Natural killer cell treated with Interleukin-12 subunit alpha and Interleukin-12 subunit beta and Interleukin-15 and Interleukin-18, amount 100 ng/mL, for 72 hours (primary cell): Measurements from ENCODE around the gene ROBO1. TPM values are rescaled to one million over a fixed set of nuclear protein-coding genes. Genes with fewer than 3 reads are reported as not detected.

Experiments
- ATAC-seq, 2 donors: fragments of 150-1000 bp; cut with Tn5 transposase in 1 of 2; sonication (Bioruptor Pico), chemical (Tn5 transposase) in 1 of 2; 2 replicates each; pipeline ENCODE4 v1.10.0; 2021
- DNase-seq: peaks from one replicate; pipeline ENCODE4 v3.0.0; 2022; ENCODE audit warnings: low spot score
- H3K27ac Mint-ChIP-seq, 2 donors: 1 replicate in 1 of 2; 2 replicates in 1 of 2; pipeline ENCODE4 v1.8.0; 2022; ENCODE audit warnings: mixed read lengths in 2 of 2, mild to moderate bottlenecking in 1 of 2, moderate library complexity in 1 of 2
- H3K27me3 Mint-ChIP-seq, 2 donors: 1 replicate in 1 of 2; 2 replicates in 1 of 2; pipeline ENCODE4 v1.8.0; 2022; ENCODE audit warnings: mixed read lengths in 2 of 2
- H3K36me3 Mint-ChIP-seq: one replicate; pipeline ENCODE4 v1.8.0; 2022; ENCODE audit warnings: mixed read lengths
- H3K4me1 Mint-ChIP-seq, 2 donors: 1 replicate in 1 of 2; 2 replicates in 1 of 2; pipeline ENCODE4 v1.8.0; 2022; ENCODE audit warnings: low read depth in 2 of 2, mixed read lengths in 2 of 2, mild to moderate bottlenecking in 1 of 2
- H3K4me3 Mint-ChIP-seq: one replicate; pipeline ENCODE4 v1.8.0; 2022; ENCODE audit warnings: mixed read lengths
- H3K9me3 Mint-ChIP-seq: 2 replicates; pipeline ENCODE4 v1.8.0; 2022; ENCODE audit warnings: mixed read lengths
- total RNA-seq, 2 donors: library from RNA; stranded (reverse); gene quantifications; one replicate each; pipeline ENCODE4 v1.2.3, GENCODE V29; 2022

Gene ROBO1
- total RNA-seq, 2 donors from 2014 or later = 0.05 TPM; not detected in 1

DNA sequence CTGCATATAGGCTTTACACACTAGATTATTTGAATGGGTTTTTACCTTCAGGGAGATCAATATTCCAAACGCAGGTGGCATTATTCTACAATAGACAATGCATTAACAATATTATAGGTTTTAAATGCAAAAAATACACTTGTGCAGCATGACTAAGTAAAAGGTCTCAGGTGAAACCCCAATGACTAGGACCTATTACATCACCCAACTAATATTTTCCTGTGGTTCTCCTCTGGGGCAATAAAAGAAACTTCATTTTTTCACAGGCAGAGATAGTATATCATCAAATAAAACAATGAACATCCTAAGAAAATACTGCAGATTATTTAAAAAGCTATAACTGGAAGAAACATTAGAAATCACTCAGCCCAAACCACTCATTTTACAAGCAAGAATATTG, 375.3 kb downstream of the ROBO1 start:
- Mint-ChIP-seq H3K27ac (no peak overlapping the region), H3K36me3 (peaks cover 7% of the 10 kb centered on the region), H3K27me3 (no peaks in the 10 kb centered on the region), H3K9me3 (peaks cover 12% of the 10 kb centered on the region), H3K4me3 (no peak overlapping the region), H3K4me1 (no peaks in the 10 kb centered on the region)
- no peak for DNase-seq
- no peak for ATAC-seq

DNA sequence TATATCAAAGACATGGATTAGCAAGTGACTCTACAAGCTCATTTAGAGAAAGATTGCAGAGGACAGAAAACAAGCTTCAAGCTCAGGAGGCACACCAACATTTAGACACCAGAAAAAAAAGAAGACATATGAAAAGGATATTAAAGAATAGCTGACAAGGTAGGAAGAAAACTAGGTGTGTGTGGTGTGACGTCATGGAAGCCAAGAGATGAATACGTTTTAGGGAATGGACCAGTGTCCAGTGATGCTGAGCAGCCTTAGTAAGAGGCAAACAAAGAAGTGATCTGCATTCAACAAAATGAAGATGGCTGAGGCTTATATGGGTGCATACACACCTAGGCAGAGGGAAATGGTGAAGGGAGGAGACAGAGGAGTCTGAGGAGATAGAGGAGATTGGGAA, 377.4 kb downstream of the ROBO1 start:
- DNase-seq (no peak), ATAC-seq (no peak)
- Mint-ChIP-seq H3K27me3 (no peaks in the 10 kb centered on the region), H3K36me3 (peaks cover 7% of the 10 kb centered on the region), H3K4me1 (no peaks in the 10 kb centered on the region), H3K4me3 (no peak overlapping the region), H3K27ac (no peak overlapping the region), H3K9me3 (peaks cover 15% of the 10 kb centered on the region)

DNA sequence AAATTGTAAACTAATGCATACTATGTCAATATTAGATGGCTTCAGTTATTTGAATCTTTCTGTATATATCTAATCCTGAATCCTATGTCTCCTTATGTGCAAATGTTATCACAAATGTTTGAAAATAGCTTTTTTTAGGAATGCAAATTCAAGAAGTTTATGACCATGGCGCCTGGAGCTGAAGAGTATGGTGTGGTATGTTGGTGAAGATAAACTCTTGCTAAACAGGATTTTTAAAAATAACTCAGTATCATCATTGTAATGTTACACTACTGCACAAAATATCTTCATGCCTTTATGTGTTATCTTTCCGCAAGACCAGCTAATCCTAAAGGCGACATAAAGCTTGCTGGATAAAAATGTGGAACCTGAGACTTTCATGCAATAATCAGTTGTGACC, 382.6 kb downstream of the ROBO1 start:
- Mint-ChIP-seq H3K27me3 (no peaks in the 10 kb centered on the region), H3K4me3 (no peak overlapping the region), H3K36me3 (peaks cover 3% of the 10 kb centered on the region), H3K27ac (no peak overlapping the region), H3K4me1 (no peaks in the 10 kb centered on the region), H3K9me3 (peaks cover 15% of the 10 kb centered on the region)
- no peak for ATAC-seq
- no peak for DNase-seq

DNA sequence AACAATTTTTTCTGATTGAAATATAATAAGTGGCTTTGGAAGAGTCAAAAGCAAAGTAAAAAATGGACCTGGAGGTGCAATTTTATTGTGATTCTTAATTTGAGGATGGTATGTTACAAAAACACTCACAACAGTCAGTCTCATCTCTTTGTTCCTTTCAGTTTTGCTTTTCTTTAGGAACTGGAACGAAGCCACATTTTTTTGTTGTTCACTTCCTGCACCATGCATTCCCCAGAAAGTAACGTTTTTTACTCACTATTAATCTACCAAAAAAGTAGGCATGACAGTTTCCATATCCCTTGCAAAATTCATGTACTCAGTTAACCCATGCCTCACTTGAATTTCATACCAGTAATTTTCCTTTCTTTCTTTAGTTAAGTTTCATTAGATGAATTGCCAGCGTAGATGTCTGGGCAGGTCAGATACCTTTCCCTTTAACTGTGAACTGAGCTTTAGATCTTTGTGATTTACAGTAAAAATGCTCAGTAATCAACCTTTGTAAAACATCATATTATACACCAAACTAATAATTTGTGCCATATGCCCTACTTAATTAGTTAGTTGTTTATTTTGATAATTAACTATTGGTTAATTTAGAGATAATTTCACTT, 384.3 kb downstream of the ROBO1 start:
- Mint-ChIP-seq H3K4me3 (no peak overlapping the region), H3K27me3 (no peaks in the 10 kb centered on the region), H3K4me1 (no peaks in the 10 kb centered on the region), H3K27ac (no peak overlapping the region), H3K9me3 (peaks cover 11% of the 10 kb centered on the region), H3K36me3 (peaks cover 3% of the 10 kb centered on the region)
- ATAC-seq (no peak), DNase-seq (no peak)

DNA sequence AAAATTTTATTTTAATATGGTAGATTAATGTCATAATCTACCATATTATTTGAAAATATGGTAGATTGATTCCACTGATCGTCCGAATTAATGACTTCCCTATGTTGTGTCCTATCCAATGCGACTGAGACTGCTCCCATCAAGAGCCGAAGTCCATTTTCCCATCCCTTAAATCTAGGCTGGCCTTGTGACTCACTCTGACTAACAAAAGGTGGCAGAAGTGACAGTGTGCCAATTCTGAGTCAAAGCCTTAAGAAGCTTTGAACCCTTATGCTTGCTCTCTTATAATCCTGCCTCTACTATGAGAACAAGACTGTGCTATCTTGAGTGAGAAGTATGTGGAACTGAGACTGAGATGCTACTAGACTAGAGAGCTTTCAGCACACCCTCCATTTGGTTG, 387.2 kb downstream of the ROBO1 start:
- no peak for ATAC-seq
- Mint-ChIP-seq H3K36me3 (peaks cover 8% of the 10 kb centered on the region), H3K9me3 (peaks cover 11% of the 10 kb centered on the region), H3K4me3 (no peak overlapping the region), H3K4me1 (no peaks in the 10 kb centered on the region), H3K27me3 (no peaks in the 10 kb centered on the region), H3K27ac (no peak overlapping the region)
- DNase-seq = no peak

DNA sequence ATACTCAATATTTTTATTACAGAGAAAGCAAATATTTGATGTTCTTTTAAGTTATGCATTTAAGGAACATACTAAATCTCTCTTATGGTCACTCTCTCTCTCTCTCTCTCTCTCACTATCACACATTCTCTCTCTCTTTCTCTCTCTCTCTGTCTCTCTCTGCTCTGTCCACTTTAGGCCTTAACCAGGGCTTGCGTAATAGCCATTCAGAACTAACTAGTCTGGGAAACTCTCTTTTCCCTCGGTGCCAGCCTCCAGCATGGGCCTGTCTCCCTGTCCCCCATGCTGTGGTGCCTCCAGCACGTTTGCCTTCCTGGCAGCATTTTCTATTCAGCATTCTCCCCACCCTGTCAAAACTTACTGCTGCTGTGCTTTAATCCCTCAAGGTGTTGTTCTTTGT, 389.7 kb downstream of the ROBO1 start:
- DNase-seq = no peak
- H3K27me3 Mint-ChIP-seq = no peaks in the 10 kb centered on the region
- ATAC-seq = no peak
- no peak overlapping the region for H3K4me3 Mint-ChIP-seq
- no peak overlapping the region for H3K27ac Mint-ChIP-seq
- H3K36me3 Mint-ChIP-seq = peaks cover 8% of the 10 kb centered on the region
- H3K4me1 Mint-ChIP-seq = no peaks in the 10 kb centered on the region
- peaks cover 11% of the 10 kb centered on the region for H3K9me3 Mint-ChIP-seq

DNA sequence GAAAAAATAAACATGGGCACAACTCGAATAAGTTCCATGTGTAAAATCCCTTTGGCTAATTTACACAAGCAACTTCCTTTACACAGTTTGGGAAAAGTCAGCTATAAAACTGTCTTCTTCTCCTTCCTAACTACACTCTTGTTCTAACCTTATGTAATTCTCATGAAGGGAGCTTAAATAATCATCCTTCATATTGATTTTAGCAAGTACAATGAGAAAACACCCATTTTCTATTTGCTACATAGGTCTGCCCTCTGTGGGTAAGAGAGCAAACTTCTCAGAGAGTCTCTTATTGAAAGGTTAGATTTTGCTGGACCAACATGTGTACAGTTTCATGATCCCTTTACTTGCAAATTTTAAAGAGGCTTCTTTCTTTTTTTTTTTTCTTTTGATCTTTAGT, 398.5 kb downstream of the ROBO1 start:
- ATAC-seq (no peak), DNase-seq (no peak)
- Mint-ChIP-seq H3K4me1 (no peaks in the 10 kb centered on the region), H3K27me3 (no peaks in the 10 kb centered on the region), H3K4me3 (no peak overlapping the region), H3K36me3 (no peaks in the 10 kb centered on the region), H3K27ac (no peak overlapping the region), H3K9me3 (peaks cover 17% of the 10 kb centered on the region)

DNA sequence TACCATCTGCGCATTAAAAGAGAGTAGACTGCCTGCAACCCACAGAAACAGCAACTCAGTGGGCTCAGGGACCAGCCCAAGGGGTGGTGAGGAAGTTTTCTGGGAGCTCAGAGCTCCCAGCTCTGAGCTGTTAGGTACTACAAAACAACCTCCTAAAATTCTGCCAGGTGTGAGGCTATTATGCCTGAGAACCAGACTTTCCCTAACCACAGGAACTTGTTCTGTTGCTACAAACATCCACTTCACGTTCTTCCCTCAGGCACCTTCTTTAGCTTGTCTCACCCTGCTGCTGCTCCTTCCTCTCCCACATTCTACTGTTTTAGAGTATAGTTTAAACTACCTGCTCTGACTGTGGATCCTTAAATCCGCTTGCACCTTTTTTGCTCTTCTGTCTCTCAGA, 399.4 kb downstream of the ROBO1 start:
- Mint-ChIP-seq H3K27me3 (no peaks in the 10 kb centered on the region), H3K27ac (no peak overlapping the region), H3K36me3 (no peaks in the 10 kb centered on the region), H3K4me3 (no peak overlapping the region), H3K4me1 (no peaks in the 10 kb centered on the region), H3K9me3 (peaks cover 17% of the 10 kb centered on the region)
- no peak for ATAC-seq
- no peak for DNase-seq

DNA sequence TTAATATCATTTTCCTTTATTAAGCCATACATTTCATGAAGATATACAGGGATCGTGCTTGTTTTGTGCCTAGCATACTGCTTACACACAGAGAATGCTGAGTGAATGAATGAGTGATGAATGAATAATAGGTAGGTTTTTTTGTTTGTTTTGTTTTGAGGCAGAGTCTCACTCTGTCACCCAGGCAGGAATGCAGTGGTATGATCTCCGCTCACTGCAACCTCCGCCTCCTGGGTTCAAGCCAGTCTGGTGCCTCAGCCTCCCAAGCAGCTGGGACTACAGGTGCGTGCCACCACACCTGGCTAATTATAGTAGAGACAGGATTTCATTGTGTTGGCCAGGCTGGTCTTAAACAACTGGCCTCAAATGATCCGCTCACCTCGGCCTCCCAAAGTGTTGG, 400.0 kb downstream of the ROBO1 start:
- Mint-ChIP-seq H3K36me3 (no peaks in the 10 kb centered on the region), H3K4me1 (no peaks in the 10 kb centered on the region), H3K4me3 (no peak overlapping the region), H3K27ac (no peak overlapping the region), H3K27me3 (no peaks in the 10 kb centered on the region), H3K9me3 (peaks cover 17% of the 10 kb centered on the region)
- DNase-seq (no peak), ATAC-seq (no peak)

DNA sequence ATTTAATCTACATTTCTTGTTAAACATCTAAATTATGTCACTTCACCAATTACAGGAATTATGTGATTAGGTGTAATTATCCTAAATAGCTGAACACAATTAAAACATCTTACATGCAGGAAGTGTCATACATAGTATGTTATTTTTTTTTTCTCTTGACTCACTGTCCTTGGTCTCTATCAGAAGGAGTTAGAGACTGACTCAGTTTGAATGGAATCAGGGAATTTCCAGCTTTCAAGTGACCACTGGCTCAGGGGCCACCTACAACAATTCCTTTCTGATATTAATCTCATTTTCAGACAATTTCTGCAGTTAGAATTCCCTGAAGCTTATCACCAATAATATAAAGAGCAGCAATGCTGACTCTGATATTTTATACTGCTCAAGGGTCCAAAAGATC, 400.7 kb downstream of the ROBO1 start:
- ATAC-seq (no peak), DNase-seq (no peak)
- Mint-ChIP-seq H3K4me3 (no peak overlapping the region), H3K27me3 (no peaks in the 10 kb centered on the region), H3K9me3 (peaks cover 13% of the 10 kb centered on the region), H3K4me1 (no peaks in the 10 kb centered on the region), H3K36me3 (no peaks in the 10 kb centered on the region), H3K27ac (no peak overlapping the region)

DNA sequence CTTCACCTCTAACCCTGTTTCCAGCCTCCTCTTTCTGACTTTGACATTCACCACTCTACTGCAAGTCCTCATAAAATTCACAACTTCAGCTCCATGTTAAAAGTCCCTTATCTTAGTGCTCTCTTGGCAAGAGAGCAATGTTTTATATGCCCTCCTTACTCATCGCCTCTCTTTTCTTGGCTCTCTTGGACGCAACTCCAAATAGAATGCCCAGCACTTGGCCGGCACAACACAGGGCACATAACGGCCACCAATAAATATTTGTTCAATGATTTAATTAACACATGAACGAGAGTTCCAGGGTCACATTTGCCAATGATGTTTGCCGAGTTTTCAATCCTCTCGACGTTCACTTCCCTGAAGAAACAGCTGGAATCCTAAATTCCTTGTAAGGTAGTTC, 401.4 kb downstream of the ROBO1 start:
- no peak for ATAC-seq
- no peak overlapping the region for H3K27ac Mint-ChIP-seq
- no peak overlapping the region for H3K4me3 Mint-ChIP-seq
- H3K36me3 Mint-ChIP-seq = no peaks in the 10 kb centered on the region
- no peaks in the 10 kb centered on the region for H3K27me3 Mint-ChIP-seq
- DNase-seq = no peak
- H3K4me1 Mint-ChIP-seq = no peaks in the 10 kb centered on the region
- H3K9me3 Mint-ChIP-seq = peaks cover 13% of the 10 kb centered on the region

DNA sequence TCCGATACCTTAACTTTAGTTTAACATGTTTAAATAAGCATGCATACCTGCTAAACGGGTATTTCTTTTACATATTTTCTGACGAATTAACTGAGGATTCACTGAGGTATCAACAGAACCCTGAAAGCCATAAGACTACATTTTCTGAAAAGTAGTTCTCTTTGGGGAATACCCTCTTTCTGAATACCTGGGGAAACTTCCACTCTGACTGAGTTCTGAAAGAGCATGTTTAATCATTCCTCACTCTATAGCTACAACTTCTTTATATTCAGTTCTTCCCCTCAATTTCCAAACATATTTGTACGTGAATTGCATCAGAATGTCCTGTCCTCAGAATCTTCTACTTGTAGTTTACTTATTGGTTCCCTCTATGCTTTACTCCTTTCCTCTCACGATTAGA, 403.0 kb downstream of the ROBO1 start:
- DNase-seq = no peak
- Mint-ChIP-seq H3K36me3 (no peaks in the 10 kb centered on the region), H3K4me1 (no peaks in the 10 kb centered on the region), H3K27me3 (no peaks in the 10 kb centered on the region), H3K9me3 (peaks cover 13% of the 10 kb centered on the region), H3K4me3 (no peak overlapping the region), H3K27ac (no peak overlapping the region)
- no peak for ATAC-seq

DNA sequence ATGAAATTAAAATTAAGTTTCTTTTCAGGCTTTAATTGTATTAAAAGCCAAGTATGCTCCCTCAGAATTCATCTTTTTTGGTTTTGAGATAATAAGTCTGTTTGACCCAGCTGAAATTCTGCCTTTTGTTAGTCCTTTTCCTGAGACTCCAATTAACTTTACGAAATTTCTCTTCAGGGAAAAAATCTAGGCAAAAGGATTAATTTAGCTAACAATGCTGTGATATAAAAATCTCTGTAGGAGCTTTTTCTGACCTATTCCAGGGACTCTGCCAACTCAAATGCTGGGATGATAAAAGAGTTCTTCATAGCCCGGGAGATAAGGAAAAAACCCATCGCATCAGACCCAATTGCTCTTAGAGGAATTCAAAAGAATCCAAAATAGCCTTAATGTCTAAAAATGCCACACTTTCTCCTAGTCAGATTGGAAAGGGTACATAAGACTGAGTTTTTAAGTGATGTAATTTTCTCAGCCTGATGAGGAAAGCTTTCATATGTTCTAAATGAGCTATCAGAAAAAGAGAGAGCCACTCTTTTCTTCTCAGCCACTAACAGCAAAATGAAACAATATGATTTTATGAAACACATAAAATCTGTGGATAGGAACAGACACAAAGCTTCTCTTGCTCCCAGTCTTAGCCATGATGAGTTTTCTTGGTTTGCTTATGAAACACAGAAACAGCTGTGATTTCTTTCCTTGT, 405.1 kb downstream of the ROBO1 start:
- no peaks in the 10 kb centered on the region for H3K4me1 Mint-ChIP-seq
- peaks cover 3% of the 10 kb centered on the region for H3K9me3 Mint-ChIP-seq
- ATAC-seq (no peak), DNase-seq (no peak)
- no peaks in the 10 kb centered on the region for H3K36me3 Mint-ChIP-seq
- no peak overlapping the region for H3K4me3 Mint-ChIP-seq
- H3K27me3 Mint-ChIP-seq = no peaks in the 10 kb centered on the region
- no peak overlapping the region for H3K27ac Mint-ChIP-seq

DNA sequence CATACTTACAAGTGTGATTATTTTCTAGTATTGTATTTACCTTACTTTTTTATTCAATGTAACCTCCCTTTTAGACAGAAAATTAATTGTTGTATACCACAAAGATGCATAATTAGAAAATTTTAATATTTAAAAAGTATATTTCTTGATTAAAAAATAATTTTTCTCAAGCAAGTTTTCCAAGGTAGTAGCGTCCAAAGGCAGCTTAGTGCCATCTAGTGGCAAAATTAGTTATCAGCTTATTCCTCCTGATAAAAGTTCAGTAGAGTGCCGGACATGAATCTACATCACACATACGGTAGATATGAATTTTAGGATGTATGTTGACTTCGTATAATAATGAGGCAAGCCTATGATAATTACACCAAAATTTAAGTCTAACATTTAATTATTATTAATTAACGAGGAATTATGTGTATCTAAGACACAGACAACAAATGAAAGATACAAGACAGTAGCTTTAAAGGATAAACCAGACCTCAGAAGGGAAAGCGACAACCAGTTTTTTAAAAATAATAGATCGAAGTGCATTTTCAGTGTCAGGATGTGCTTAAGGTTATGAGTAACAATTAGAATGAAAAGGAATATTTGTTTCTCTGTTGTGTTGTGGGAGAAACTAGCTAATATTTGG, 405.9 kb downstream of the ROBO1 start:
- DNase-seq (no peak), ATAC-seq (no peak)
- no peaks in the 10 kb centered on the region for H3K27me3 Mint-ChIP-seq
- H3K27ac Mint-ChIP-seq = no peak overlapping the region
- H3K9me3 Mint-ChIP-seq = peaks cover 3% of the 10 kb centered on the region
- H3K36me3 Mint-ChIP-seq = no peaks in the 10 kb centered on the region
- no peak overlapping the region for H3K4me3 Mint-ChIP-seq
- H3K4me1 Mint-ChIP-seq = no peaks in the 10 kb centered on the region
